ENCODE measurements around the gene KRTAP22-2. TPM values are rescaled to one million over a fixed set of nuclear protein-coding genes. Genes with fewer than 3 reads are reported as not detected.

Gene KRTAP22-2
- total and polyA plus RNA-seq, 2 of the 8 experiments (the other 6 are each of a cell fraction or from before 2014, with no cell fraction given), result not detected

GRCh38 chr21:30616125-30616524 is 25.9 kb upstream of the KRTAP22-2 start, which contains the start of gene KRTAP20-1 (continued):
- TF ChIP-seq CTBP2 (IDR thresholded peaks at IDR 0.05; ENCODE audit: borderline replicate concordance, insufficient read depth, insufficient read length, low read length), result no peak

- H3K18ac ChIP-seq (ENCODE audit: extremely low read depth, low read length), result no peak overlapping the region
- H3K4ac ChIP-seq (replicated peaks; ENCODE audit: insufficient read length, low read depth, low read length), result no peak overlapping the region
- H3K9me3 ChIP-seq (ENCODE audit: insufficient read depth in 2 of 2, low read depth in 1 of 2, low read length in 1 of 2), result no peaks in the 10 kb centered on the region; a peak in 1 of 4 replicates
- no peaks in the 10 kb centered on the region for H3K4me1 ChIP-seq (replicated peaks in 1 of 4; ENCODE audit: control insufficient read depth in 3 of 4, insufficient read depth in 4 of 4, low read length in 3 of 4)
- H4K91ac ChIP-seq (replicated peaks; ENCODE audit: insufficient read length, low read length), result no peak overlapping the region
- no peaks in the 10 kb centered on the region for H4K20me1 ChIP-seq (replicated peaks in 1 of 2; ENCODE audit: control insufficient read depth in 1 of 2, insufficient read depth in 2 of 2, low read length in 2 of 2)
- no peaks in the 10 kb centered on the region for H3K36me3 ChIP-seq (ENCODE audit: control insufficient read depth in 2 of 4, insufficient read depth in 4 of 4, low read length in 3 of 4)
- H3K4me3 ChIP-seq (ENCODE audit: extremely low read depth in 1 of 4, insufficient read depth in 2 of 4, low read depth in 3 of 4, low read length in 4 of 4), result no peak overlapping the region
- no peak overlapping the region for H2BK15ac ChIP-seq (ENCODE audit: low read length)
- no peak overlapping the region for H2BK120ac ChIP-seq (replicated peaks; ENCODE audit: low read depth, low read length)
- H3K23me2 ChIP-seq (ENCODE audit: low read depth, low read length), result no peaks in the 10 kb centered on the region
- no peak overlapping the region for H2BK5ac ChIP-seq (ENCODE audit: low read depth, low read length)
- no peak overlapping the region for H3K23ac ChIP-seq (ENCODE audit: insufficient read length)
- H3K79me1 ChIP-seq (ENCODE audit: low read depth, low read length), result no peaks in the 10 kb centered on the region
- DNase-seq (ENCODE audit: low read depth in 1 of 2, low spot score in 2 of 2) (no peak), FAIRE-seq (no peak)
- H4K8ac ChIP-seq (ENCODE audit: extremely low read depth, insufficient read depth, low read length), result no peak overlapping the region
- H3K79me2 ChIP-seq (ENCODE audit: control insufficient read depth in 1 of 2, insufficient read depth in 2 of 2, low read length in 2 of 2), result no peaks in the 10 kb centered on the region
- ChIA-PET CTCF (ENCODE audit: partially characterized antibody) (no interaction called here), POLR2A (ENCODE audit: partially characterized antibody) (no interaction called here)
- no peak overlapping the region for H3K9ac ChIP-seq (replicated peaks in 1 of 4; ENCODE audit: extremely low read depth in 1 of 4, low read depth in 3 of 4, low read length in 3 of 4)
- no peak overlapping the region for H2AFZ ChIP-seq (ENCODE audit: low read length)
- H2BK20ac ChIP-seq (ENCODE audit: low read length), result no peak overlapping the region
- H4K5ac ChIP-seq (ENCODE audit: insufficient read length, low read depth, low read length), result no peak overlapping the region
- H3K27me3 ChIP-seq (replicated peaks in 1 of 4; ENCODE audit: control insufficient read depth in 3 of 4, extremely low read depth in 1 of 4, insufficient read depth in 3 of 4, low read length in 3 of 4), result no peaks in the 10 kb centered on the region
- no peak overlapping the region for H3K4me2 ChIP-seq (ENCODE audit: insufficient read depth in 1 of 2, low read depth in 2 of 2, low read length in 2 of 2)
- H3K56ac ChIP-seq (replicated peaks; ENCODE audit: insufficient read length, low read depth, low read length), result no peak overlapping the region
- no peak overlapping the region for H3K14ac ChIP-seq (ENCODE audit: insufficient read length)
- H2BK12ac ChIP-seq (ENCODE audit: low read depth, low read length), result no peak overlapping the region
- no peak overlapping the region for H2AK5ac ChIP-seq (ENCODE audit: low read depth, low read length)
- H3K27ac ChIP-seq (ENCODE audit: low read depth, low read length), result no peak overlapping the region
- TF ChIP-seq GABPA (IDR thresholded peaks at IDR 0.05; ENCODE audit: borderline replicate concordance, insufficient read depth, low read length) (no peak), CREB1 (IDR thresholded peaks at IDR 0.05) (no peak), CBX8 (IDR thresholded peaks at IDR 0.05; ENCODE audit: borderline replicate concordance, low read depth, low read length) (no peak), SIN3A (conservative IDR thresholded peaks at IDR 0.05 in 1 of 2, IDR thresholded peaks at IDR 0.05 in 1 of 2; ENCODE audit: low read depth in 1 of 2, low read length in 2 of 2) (no peak), JUND (IDR thresholded peaks at IDR 0.05; ENCODE audit: low read length) (no peak), RBBP5 (IDR thresholded peaks at IDR 0.05; ENCODE audit: borderline replicate concordance, low read depth, low read length) (no peak), FOSL1 (IDR thresholded peaks at IDR 0.05; ENCODE audit: insufficient read depth, low read depth, low read length) (no peak), CTCF (IDR thresholded peaks at IDR 0.05; ENCODE audit: control extremely low read depth in 1 of 3, insufficient read depth in 1 of 3, low read depth in 1 of 3, low read length in 3 of 3) (no peak), TBP (IDR thresholded peaks at IDR 0.05; ENCODE audit: low read depth, low read length) (no peak), TCF12 (IDR thresholded peaks at IDR 0.05; ENCODE audit: low read depth, low read length) (no peak)
Observed at GRCh38 chr21:30615199-30615598, 25.0 kb upstream of the KRTAP22-2 start.
